ENCODE data around the gene WIPI1.

GRCh38 chr17:68400404-68400735, 56.9 kb downstream of the WIPI1 start:
- no peak for TF ChIP-seq REST (IDR thresholded peaks at IDR 0.05; ENCODE audit: insufficient replicate concordance, low read depth)
- TF ChIP-seq CTCF (IDR thresholded peaks at IDR 0.05; ENCODE audit: insufficient read depth, low read length): no peak

Measured in HL-60 (cell line).